ENCODE measurements around the gene ZBTB25.

GRCh38 chr14:64550621-64551333 is 47.1 kb upstream of the ZBTB25 start:
- TF ChIP-seq CTCF (conservative IDR thresholded peaks at IDR 0.05; ENCODE audit: low read length) (no peak), EZH2phosphoT487 (IDR thresholded peaks at IDR 0.05; ENCODE audit: borderline replicate concordance, low read depth, low read length) (no peak)

Data from OCI-LY7 (cell line).